OCI-LY7 (cell line): ENCODE data around the gene TRAF3IP1. TPM values are rescaled to one million over a fixed set of nuclear protein-coding genes. Genes with fewer than 3 reads are reported as not detected.

Experiments
- BruUV-seq: library from RNA; stranded (reverse); fragments of 400-500 nt; replicated peaks from 2 replicates; lab custom pipeline; 2021; lab: Mats Ljungman, UMichigan
- CTCF ChIA-PET: fragments of 300-600 bp; sonication (Branson Sonifier 250); formaldehyde crosslinking; loops from one replicate; lab custom pipeline; 2022; ENCODE audit warnings: antibody characterized with exemption; ENCODE audit not compliant: unreplicated experiment; lab: Charles Lee
- POLR2A ChIA-PET: fragments of 300-600 bp; sonication (Branson Sonifier 250); formaldehyde crosslinking; loops from one replicate; lab custom pipeline; 2022; ENCODE audit warnings: antibody characterized with exemption; lab: Charles Lee
- DNase-seq: peaks from one replicate; pipeline ENCODE4 v3.0.0-alpha.2; 2015; ENCODE audit warnings: low spot score
- H2AFZ ChIP-seq: fragments of 200-600 bp; sonication (generic), shearing (Covaris generic); 2 replicates; pipeline ENCODE4 v1.6.1; 2014; ENCODE audit warnings: mild to moderate bottlenecking, antibody characterized with exemption, low read length, moderate library complexity
- H3K27ac ChIP-seq: fragments of 200-600 bp; sonication (generic); 2 replicates; pipeline ENCODE4 v1.5.1; 2014; ENCODE audit warnings: mixed run types, low read depth, mild to moderate bottlenecking, moderate library complexity, low read length, inconsistent platforms; ENCODE audit not compliant: poor library complexity, severe bottlenecking
- H3K36me3 ChIP-seq: fragments of 200-600 bp; sonication (generic); 2 replicates; pipeline ENCODE4 v1.6.1; 2014; ENCODE audit warnings: mild to moderate bottlenecking, antibody characterized with exemption, low read length, moderate library complexity, mixed read lengths; ENCODE audit not compliant: insufficient read depth
- H3K4me1 ChIP-seq: fragments of 200-600 bp; sonication (generic); 2 replicates; pipeline ENCODE4 v1.5.1; 2014; ENCODE audit warnings: mild to moderate bottlenecking, low read length; ENCODE audit not compliant: insufficient read depth, poor library complexity, severe bottlenecking
- H3K4me2 ChIP-seq: fragments of 200-600 bp; sonication (generic); 2 replicates; pipeline ENCODE4 v1.6.1; 2014; ENCODE audit warnings: mild to moderate bottlenecking, low read length
- H3K4me3 ChIP-seq: fragments of 200-600 bp; sonication (generic); 2 replicates; pipeline ENCODE4 v1.5.1; 2014; ENCODE audit warnings: mild to moderate bottlenecking, low read depth, low read length; ENCODE audit not compliant: poor library complexity, severe bottlenecking
- H3K79me2 ChIP-seq: fragments of 200-600 bp; sonication (generic); 2 replicates; pipeline ENCODE4 v1.6.1; 2016; ENCODE audit warnings: low read depth, mild to moderate bottlenecking, low read length, moderate library complexity, mixed read lengths; ENCODE audit not compliant: insufficient read depth
- H3K9me2 ChIP-seq: fragments of 200-600 bp; sonication (generic); 2 replicates; pipeline ENCODE4 v1.6.1; 2016; ENCODE audit warnings: mild to moderate bottlenecking, low read length, mixed read lengths; ENCODE audit not compliant: insufficient read depth
- H3K9me3 ChIP-seq: fragments of 200-600 bp; sonication (generic); 2 replicates; pipeline ENCODE4 v1.6.1; 2014; ENCODE audit warnings: mild to moderate bottlenecking, mixed run types, low read length, mixed read lengths
- H4K20me1 ChIP-seq: fragments of 200-600 bp; sonication (generic); 2 replicates; pipeline ENCODE4 v1.6.1; 2014; ENCODE audit warnings: mild to moderate bottlenecking, antibody characterized with exemption, low read length, moderate library complexity, mixed read lengths; ENCODE audit not compliant: insufficient read depth
- CTCF ChIP-seq: fragments of 200-600 bp; sonication (generic); conservative IDR thresholded peaks from 2 replicates; pipeline ENCODE4 v1.5.1; 2014; ENCODE audit warnings: mild to moderate bottlenecking, antibody characterized with exemption, low read length, moderate library complexity, mixed read lengths
- EZH2phosphoT487 ChIP-seq: fragments of 200-600 bp; sonication (generic); IDR thresholded peaks from 2 replicates; pipeline ENCODE4 v1.6.1; 2018; ENCODE audit warnings: low read depth, borderline replicate concordance, mild to moderate bottlenecking, mixed run types, antibody characterized with exemption, low read length, moderate library complexity, mixed read lengths
- intact Hi-C: fragments of 100-400 bp; cut with micrococcal nuclease; formaldehyde crosslinking; loops from one replicate; pipeline ENCODE4 v1.10.0; 2022; ENCODE audit not compliant: unreplicated experiment
- total RNA-seq, 2 experiments: library from RNA; depleted of rRNA in 1 of 2; stranded (reverse); fragments of >200 nt in 1 of 2; shearing (Covaris generic) in 1 of 2; gene quantifications; 2 replicates each; pipeline ENCODE4 v1.2.3, GENCODE V29; 2014 to 2022

The TRAF3IP1 gene
- total RNA-seq, 2 experiments from 2014 or later: 8.2 to 13.8 TPM

GRCh38 chr2:238422940-238423339, 102.6 kb downstream of the TRAF3IP1 start:
- H3K4me3 ChIP-seq: no peak overlapping the region
- H3K4me1 ChIP-seq: peaks cover 12% of the 10 kb centered on the region
- H3K9me3 ChIP-seq: no peaks in the 10 kb centered on the region
- H2AFZ ChIP-seq: no peak overlapping the region
- H3K27ac ChIP-seq: no peak overlapping the region
- BruUV-seq: no TSS peak
- no peak overlapping the region for H3K4me2 ChIP-seq
- H3K79me2 ChIP-seq: peaks cover 10% of the 10 kb centered on the region
- ChIA-PET CTCF (no interaction called here), POLR2A (no interaction called here)
- intact Hi-C loops: no loop called here
- TF ChIP-seq CTCF: no peak
- no peak for TF ChIP-seq EZH2phosphoT487
- H4K20me1 ChIP-seq: no peaks in the 10 kb centered on the region
- no peak for DNase-seq
- H3K9me2 ChIP-seq: no peaks in the 10 kb centered on the region
- H3K36me3 ChIP-seq: peaks cover 4% of the 10 kb centered on the region; the same call in 1 of the 2 replicates

GRCh38 chr2:238423561-238424312, 103.4 kb downstream of the TRAF3IP1 start:
- Histone ChIP-seq H3K4me2 (no peak overlapping the region), H3K4me1 (peaks cover 20% of the 10 kb centered on the region), H3K9me3 (no peaks in the 10 kb centered on the region), H3K4me3 (no peak overlapping the region), H3K27ac (no peak overlapping the region), H3K79me2 (peaks cover 18% of the 10 kb centered on the region), H3K36me3 (peaks cover 4% of the 10 kb centered on the region; the same call in 1 of the 2 replicates), H4K20me1 (no peaks in the 10 kb centered on the region), H2AFZ (no peak overlapping the region), H3K9me2 (no peaks in the 10 kb centered on the region)
- TF ChIP-seq CTCF (no peak), EZH2phosphoT487 (no peak)
- intact Hi-C loops: no loop called here
- DNase-seq: no peak
- BruUV-seq: no TSS peak
- POLR2A ChIA-PET: no interaction called here
- CTCF ChIA-PET: no interaction called here

- DNase-seq: no peak
- Histone ChIP-seq H3K4me1 (peaks cover 21% of the 10 kb centered on the region), H3K79me2 (peaks cover 23% of the 10 kb centered on the region), H3K9me2 (no peaks in the 10 kb centered on the region), H3K9me3 (no peaks in the 10 kb centered on the region), H4K20me1 (no peaks in the 10 kb centered on the region), H2AFZ (no peak overlapping the region), H3K4me3 (no peak overlapping the region), H3K27ac (no peak overlapping the region), H3K4me2 (no peak overlapping the region), H3K36me3 (peaks cover 7% of the 10 kb centered on the region)
- TF ChIP-seq EZH2phosphoT487: no peak
- no peak for TF ChIP-seq CTCF
- CTCF ChIA-PET: no interaction called here
- no TSS peak for BruUV-seq
- intact Hi-C loops: no loop called here
- POLR2A ChIA-PET: no interaction called here
Measured at GRCh38 chr2:238424313-238424700, 104.0 kb downstream of the TRAF3IP1 start.
